ENCODE measurements around the gene DNAJB13.

- TF ChIP-seq POLR2A (IDR thresholded peaks at IDR 0.05): no peak
- TF ChIP-seq CTCF (IDR thresholded peaks at IDR 0.05): no peak
These were observed 11.4 kb downstream of the DNAJB13 start for GRCh38 chr11:73962101-73962705.

Data from lower leg skin (tissue), 3 donors.